HS-27A (cell line): Measurements from ENCODE around the gene CNPY1.
"Not testable (repeated sequence)": the region's sequence is repeated elsewhere in the genome, so short reads cannot be mapped to it uniquely, and the experiment has no call there.

Source experiments
- DNase-seq: peaks from one replicate; pipeline ENCODE4 v3.0.0-alpha.2; 2012; ENCODE audit warnings: low read depth, missing footprints

Gene CNPY1

GRCh38 chr7:155533120-155533826 lies 13.1 kb downstream of the CNPY1 start:
- DNase-seq: no peak

DNA sequence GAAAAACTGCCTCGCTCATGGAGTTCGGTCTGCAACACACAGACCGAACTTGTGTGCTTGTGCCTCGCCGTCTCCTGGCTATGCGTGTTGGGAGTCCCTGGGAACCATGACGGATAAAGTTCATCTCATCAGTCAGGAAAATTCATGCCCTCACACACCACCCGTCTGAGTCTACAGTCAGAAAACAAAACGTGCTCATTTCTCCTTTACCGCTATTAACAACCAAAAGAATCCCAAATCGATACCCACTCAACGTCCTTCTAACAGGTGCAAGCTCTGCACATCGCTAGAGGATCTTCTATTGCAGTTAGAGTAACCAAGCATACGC lies 13.6 kb downstream of the CNPY1 start:
- DNase-seq: no peak

DNA sequence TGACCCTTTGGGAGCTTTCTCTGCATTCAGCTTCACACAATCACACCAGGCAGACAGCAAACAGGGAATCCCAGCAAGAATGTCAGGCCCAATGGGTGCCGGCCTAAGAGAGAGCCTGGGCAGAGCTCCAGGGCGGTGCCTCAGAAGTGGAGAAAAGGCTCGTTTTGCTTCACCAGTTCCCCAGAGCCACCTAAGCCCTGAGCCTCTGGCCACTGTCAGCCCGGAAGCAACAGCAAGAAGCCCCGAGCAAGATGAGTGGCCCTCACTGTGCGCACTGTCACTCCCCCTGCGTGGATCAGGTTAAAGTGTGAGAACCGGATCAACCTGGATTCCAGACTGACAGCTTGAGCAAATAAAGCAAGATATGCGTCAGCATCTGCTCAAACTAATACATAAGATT lies 14.7 kb downstream of the CNPY1 start:
- DNase-seq: no peak

DNA sequence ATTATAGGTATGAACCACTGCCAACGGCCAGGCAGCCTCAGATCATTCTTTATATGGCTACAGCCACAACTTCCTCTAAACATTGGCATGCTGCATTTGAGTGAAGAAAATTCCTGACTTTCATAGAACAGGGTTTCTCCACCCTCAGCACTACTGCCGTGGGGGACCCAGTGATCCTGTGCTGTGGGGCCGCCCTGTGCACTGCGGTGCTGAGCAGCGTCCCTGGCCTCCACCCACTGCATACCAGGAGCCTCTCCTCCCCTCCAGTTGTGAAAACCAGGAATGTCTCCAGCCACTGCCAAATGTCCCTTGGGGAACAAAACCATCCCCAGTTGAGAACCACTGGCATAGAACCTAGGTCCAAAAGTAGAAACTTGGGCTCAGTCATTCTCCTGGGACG lies 15.8 kb downstream of the CNPY1 start:
- no peak for DNase-seq

DNA sequence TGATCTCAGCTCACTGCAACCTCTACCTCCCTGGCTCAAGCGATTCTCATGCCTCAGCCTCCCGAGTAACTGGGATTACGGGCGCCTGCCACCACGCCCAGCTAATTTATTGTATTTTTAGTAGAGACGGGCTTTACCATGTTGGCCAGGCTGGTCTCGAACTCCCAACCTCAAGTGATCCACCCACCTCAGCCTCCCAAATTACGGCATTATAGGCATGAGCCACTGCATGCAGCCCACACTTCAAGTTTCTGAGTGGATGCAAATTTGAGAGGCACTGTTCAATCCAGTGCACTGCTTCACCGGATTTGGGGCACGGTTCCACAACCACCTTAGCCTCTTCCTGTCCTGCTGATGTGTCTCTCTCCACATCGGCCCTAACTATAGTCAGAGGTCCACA lies 16.5 kb downstream of the CNPY1 start:
- no peak for DNase-seq

GRCh38 chr7:155529346-155529745 lies 17.0 kb downstream of the CNPY1 start:
- DNase-seq: no peak

GRCh38 chr7:155527664-155528063 lies 18.7 kb downstream of the CNPY1 start:
- no peak for DNase-seq

DNA sequence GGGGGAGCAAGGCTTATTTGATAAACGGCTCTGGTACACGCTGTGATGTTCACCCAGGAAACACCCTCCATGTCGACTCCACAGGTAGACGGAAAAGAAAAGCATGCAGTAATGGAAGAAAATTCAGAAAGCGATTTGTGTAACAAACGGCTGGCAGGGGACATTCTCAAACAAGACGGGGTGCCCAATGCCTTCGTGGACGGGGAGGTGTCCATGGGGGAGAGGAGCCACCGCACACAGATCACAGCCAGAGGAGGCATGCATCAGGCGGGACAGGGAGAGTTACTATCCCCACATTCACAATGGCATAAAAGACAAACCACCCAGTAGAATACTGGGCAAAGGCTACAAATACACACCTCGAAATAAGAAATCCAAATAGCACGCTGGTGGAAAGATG lies 20.1 kb downstream of the CNPY1 start:
- no peak for DNase-seq

GRCh38 chr7:155524018-155524556 lies 22.3 kb downstream of the CNPY1 start:
- DNase-seq: no peak

- DNase-seq: no peak
Measured at GRCh38 chr7:155523168-155523675, 23.1 kb downstream of the CNPY1 start.

GRCh38 chr7:155521743-155522398 lies 24.5 kb downstream of the CNPY1 start:
- DNase-seq: no peak

- no peak for DNase-seq
Measured at GRCh38 chr7:155521007-155521742, 25.2 kb downstream of the CNPY1 start.

DNA sequence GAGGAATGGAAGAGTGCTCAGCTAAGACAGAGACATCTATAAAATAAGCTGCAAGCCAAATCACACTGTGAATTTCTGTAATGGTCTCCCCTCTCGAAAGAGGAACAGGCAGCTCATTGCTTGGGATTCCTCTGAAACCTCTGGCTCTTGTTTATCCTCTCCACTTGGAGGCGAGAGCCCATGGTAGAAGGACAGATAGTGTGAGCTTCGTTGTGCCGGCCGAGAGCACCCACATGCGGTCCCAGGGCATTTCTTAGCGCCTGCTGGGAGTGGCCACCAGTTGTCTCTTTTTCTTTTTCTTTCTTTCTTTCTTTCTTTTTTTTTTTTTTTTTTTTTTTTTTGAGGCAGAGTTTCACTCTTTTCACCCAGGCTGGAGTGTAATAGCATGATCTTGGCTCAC lies 26.2 kb downstream of the CNPY1 start:
- no peak for DNase-seq

- not testable (repeated sequence) for DNase-seq
Measured at GRCh38 chr7:155519358-155519757, 27.0 kb downstream of the CNPY1 start.

DNA sequence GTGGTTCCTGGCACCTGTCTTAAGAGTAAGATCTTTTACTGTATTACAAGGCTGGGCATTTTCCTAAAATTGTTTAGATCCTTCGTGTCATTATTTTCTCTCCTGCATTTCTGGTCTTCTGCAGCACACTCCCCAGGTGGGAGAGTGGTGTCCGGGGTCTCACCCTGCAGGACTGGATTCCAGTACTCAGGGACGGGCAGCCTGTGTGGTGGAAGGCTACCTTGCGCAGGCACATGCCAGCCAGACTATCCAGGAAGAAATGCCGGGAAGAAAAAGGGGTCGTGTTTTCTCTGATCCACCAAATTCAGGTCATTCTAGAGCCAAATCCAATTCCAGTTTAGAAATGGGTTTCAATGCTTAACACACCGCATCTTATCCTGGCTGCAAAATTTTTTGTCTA lies 27.7 kb downstream of the CNPY1 start:
- no peak for DNase-seq

GRCh38 chr7:155517969-155518368 lies 28.4 kb downstream of the CNPY1 start:
- DNase-seq: no peak

- no peak for DNase-seq
Measured at GRCh38 chr7:155517452-155517851, 28.9 kb downstream of the CNPY1 start.

GRCh38 chr7:155516466-155516865 lies 29.9 kb downstream of the CNPY1 start:
- DNase-seq: no peak

DNA sequence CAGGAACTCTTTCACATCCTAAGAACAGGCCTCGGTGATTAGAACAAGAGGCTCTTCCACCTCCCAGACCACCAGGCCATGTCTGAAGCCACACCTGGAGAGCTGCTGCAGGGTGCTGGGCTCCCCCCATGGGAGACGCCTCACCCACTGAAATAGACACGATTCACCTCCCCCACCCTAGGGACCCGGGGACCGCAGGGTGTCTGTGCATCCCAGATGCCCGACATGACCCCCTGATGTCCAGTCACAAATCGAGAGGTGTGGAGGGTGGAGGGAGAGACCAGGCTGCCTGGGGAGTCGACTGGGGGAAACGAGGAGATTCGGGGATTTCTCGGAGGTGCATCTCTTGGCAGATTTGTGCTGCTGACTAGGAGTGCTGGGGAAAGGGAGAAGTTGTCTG lies 31.0 kb downstream of the CNPY1 start:
- no peak for DNase-seq

GRCh38 chr7:155514296-155514695 lies 32.1 kb downstream of the CNPY1 start:
- no peak for DNase-seq

DNA sequence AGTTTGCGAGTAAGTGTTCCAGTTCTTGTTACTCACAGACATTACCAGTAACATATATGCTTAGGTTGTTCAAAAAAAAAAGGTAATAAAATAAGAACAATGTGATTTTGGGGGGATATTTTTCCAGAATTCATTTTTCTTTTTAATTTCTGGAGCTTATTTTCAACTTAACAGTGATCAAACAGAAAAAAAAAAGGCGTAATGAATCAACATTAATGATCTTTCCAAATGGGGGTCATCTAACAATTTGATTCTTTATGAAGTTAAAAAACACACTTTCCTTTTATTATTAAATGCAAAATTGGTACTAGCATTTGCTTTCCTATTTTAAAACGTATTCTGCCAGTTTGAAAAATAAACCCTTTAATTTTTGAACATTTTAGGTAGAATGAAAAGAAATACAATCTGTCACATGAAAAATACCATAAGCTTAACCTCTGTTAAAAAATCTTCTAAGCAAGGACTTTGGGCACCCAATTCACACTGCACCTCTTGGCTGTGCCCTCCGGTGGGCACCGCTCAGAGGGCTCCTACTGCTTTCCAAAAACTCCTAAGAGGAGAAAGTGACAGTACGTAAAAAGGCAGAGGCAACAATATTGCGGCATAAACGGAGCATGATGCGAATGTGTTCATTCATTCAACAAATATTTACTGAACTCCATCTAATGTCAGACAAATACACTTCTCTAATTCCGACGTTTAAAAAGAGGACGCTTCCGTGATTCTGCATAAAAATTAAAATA lies 32.6 kb downstream of the CNPY1 start:
- DNase-seq: no peak

DNA sequence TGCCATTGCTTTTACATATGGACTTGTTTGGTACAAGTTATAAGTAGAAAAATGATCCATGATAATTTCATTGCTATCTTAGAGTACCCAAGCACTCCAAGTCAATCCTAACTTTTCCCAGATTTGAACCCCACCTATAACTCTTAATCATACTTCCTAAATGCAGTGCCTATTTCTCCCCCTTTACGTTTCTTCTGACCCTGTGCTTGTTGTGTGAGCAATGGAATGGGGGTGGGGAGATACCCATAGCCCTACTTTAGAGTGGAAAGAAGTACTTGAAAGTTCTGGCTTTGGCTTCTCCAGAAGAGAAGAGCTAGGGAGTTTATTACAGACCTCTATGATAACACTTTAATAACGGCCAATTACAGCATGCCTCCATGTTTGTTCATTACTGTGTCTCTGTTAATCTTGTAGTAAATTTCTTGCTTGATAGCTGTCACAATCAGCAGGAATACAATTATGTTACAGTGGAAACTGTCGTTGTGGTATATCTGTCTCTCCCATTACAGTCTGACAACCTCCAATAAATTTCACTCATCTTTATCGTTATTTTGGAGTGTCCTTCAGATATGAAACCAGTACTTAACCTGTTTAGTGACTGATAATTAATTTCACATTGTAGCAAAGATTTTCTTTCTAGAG lies 34.0 kb downstream of the CNPY1 start:
- no peak for DNase-seq
